Activated CD8-positive, alpha-beta memory T cell treated with anti-CD3 and anti-CD28 coated beads, Interleukin-2, amount 50 U/mL, for 24 hours (primary cell): ENCODE measurements around the gene RNF213.

Experiments
- DNase-seq: peaks from one replicate; pipeline ENCODE4 v3.0.0-alpha.2; 2020; ENCODE audit errors: extremely low read depth

Gene RNF213

GRCh38 chr17:80433916-80434666, 173.4 kb downstream of the RNF213 start:
- no peak for DNase-seq

GRCh38 chr17:80437532-80437931, 176.9 kb downstream of the RNF213 start:
- DNase-seq = no peak

- DNase-seq = no peak
Measured at GRCh38 chr17:80438806-80439205, 178.2 kb downstream of the RNF213 start.

- no peak for DNase-seq
Measured at GRCh38 chr17:80439499-80439898, 178.8 kb downstream of the RNF213 start.

DNA sequence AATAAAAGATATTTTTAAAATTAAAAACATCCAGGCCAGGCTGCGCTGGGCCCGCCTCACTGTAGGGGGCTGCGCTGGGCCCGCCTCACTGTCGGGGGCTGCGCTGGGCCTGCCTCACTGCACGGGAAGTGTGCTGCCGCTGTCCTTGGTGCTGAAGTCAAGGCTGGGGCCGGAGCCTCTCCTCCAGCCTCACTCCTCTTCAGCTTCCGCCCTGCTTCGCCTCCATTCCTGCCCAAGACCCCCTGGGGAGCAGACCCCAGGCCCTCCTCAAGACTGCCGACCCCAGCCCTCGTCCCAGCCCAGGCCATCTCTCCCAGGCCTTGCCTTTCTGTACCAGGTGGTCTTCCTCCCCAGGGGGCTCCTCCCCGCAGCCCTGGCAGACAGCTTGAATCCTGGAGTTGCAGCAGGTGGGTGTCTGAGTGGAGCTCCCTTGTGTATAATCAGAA, 180.5 kb downstream of the RNF213 start:
- no peak for DNase-seq

GRCh38 chr17:80441598-80442322, 181.1 kb downstream of the RNF213 start:
- no peak for DNase-seq

- DNase-seq = no peak
Measured at GRCh38 chr17:80442323-80442659, 181.6 kb downstream of the RNF213 start.

DNA sequence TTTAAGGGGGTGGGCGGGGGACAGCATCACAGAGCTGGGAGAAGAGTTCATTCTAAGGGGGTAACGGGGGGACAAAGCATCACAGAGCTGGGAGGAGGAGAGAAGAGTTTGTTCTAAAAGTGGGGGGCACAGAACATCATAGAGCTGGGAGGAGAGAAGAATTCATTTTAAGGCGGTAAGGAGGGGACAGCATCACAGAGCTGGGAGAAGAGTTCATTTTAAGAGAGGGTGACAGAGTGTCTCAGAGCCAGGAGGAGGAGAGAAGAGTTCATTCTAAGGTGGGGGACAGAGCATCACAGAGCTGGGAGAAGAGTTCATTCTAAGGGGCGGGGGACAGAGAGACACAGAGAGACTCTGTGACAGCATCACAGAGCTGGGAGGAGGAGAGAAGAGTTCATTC, 182.1 kb downstream of the RNF213 start:
- no peak for DNase-seq

GRCh38 chr17:80443498-80443897, 182.8 kb downstream of the RNF213 start:
- DNase-seq = no peak

- no peak for DNase-seq
Measured at GRCh38 chr17:80443916-80444643, 183.4 kb downstream of the RNF213 start.

- DNase-seq = no peak
Measured at GRCh38 chr17:80444644-80444979, 184.0 kb downstream of the RNF213 start.

- no peak for DNase-seq
Measured at GRCh38 chr17:80445007-80445725, 184.5 kb downstream of the RNF213 start.

DNA sequence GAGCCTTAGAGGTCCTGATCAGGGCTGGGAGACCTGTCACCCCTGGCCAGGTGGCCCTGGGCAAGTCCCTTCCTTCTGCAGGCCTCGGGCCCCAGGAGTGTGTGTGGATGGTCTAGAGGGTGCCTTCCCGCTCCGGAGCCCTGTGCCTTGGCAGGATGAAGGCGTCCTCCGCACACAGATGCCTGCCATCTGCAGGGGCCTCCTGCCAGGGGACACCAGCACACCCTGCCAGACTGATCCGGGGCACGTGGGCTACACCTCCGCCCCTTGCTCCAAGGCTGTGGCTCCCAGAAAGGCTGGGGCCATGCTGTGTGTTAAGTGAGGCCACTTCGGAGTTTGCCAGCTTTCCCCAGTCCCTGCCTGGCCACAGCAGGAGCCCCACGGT, 185.1 kb downstream of the RNF213 start:
- DNase-seq = no peak

- DNase-seq = no peak
Measured at GRCh38 chr17:80446645-80447405, 186.2 kb downstream of the RNF213 start.

DNA sequence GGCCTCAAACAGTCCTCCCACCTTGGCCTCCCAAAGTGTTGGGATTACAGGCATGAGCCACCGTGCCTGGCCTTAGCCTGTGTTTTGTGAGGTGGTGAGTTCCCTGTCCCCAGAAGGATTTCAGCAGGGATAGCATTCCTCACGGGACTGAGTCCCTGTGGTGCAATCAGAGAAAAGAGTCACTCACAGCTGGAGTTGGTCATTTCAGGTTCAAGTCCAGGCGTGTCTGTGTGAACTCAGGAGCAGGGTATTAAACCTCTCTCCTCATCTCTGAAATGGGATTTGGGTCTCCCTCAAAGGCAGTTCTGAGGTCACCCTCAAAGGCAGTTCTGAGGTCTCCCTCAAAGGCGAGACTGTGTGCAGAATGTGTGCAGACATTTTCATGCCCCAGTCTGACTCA, 187.1 kb downstream of the RNF213 start:
- no peak for DNase-seq
